HG02884 (cell line): ENCODE measurements around the gene USP17L11.
"Not testable (repeated sequence)": the region's sequence is repeated elsewhere in the genome, so short reads cannot be mapped to it uniquely, and the experiment has no call there.

Source experiments
- ATAC-seq: cut with Tn5 transposase; IDR thresholded peaks from one replicate; pipeline ENCODE4 v1.9.1; 2021; ENCODE audit warnings: mild to moderate bottlenecking, moderate library complexity; ENCODE audit not compliant: unreplicated experiment

Gene USP17L11, protein sequence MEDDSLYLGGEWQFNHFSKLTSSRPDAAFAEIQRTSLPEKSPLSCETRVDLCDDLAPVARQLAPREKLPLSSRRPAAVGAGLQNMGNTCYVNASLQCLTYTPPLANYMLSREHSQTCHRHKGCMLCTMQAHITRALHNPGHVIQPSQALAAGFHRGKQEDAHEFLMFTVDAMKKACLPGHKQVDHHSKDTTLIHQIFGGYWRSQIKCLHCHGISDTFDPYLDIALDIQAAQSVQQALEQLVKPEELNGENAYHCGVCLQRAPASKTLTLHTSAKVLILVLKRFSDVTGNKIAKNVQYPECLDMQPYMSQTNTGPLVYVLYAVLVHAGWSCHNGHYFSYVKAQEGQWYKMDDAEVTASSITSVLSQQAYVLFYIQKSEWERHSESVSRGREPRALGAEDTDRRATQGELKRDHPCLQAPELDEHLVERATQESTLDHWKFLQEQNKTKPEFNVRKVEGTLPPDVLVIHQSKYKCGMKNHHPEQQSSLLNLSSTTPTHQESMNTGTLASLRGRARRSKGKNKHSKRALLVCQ

DNA sequence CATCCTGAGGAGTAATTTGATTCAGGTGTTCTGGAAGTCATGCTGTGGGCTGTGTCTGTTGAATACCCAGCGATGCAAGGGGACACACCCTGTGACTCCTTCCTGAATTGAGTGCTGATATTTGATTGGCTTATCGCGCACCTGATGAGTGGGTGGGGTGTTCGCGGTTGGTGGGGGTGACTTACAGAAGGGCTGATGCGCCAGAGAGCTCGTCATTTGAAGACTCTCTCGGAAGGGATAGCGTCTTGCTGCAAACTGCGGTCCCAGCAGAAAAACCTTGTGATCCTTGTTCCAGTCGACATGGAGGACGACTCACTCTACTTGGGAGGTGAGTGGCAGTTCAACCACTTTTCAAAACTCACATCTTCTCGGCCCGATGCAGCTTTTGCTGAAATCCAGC lies at the start of gene USP17L11:
Gene USP17L11 (plus strand): TSS at position 301 of the 400 bp plus-strand sequence. CDS start 0 bp downstream, at position 301.
- ATAC-seq: not testable (repeated sequence)

GRCh38 chr4:9165990-9166389 lies 49.2 kb upstream of the USP17L11 start:
- not testable (repeated sequence) for ATAC-seq

DNA sequence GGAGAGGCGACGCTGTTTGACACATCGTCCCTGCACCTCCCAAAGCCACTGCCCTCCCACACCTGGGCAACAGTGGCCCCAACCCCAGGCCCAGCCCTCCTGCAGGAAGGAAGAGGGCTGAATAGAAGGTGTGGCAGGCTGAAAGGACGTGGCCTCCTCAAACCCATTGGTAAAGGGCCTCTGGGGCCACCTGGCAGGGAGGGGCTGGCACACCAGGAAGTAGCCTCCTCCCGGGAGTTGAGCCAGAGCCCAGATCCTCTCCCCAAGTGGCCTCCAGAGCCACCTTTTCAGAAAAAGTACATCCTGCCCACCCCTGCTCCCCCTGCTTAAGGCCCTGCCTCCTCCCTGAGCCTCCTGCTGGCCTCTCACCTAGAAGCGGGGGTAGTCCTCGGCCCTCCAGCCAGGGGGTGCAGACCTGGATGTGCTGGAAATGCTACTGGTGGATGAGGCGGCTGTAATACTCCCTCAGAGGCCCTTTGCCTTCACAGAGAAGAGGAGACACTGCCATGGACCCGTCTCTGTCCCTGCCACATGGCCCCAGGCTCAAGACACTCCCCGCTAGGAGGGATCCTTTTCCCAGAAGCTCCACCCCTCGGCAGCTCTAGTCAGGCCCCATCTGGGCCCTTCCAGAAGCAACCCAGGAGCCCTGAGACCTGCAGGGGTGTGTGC lies 45.3 kb upstream of the USP17L11 start, which contains the start of gene FAM90A26:
Gene FAM90A26 (plus strand): TSS at position 619 of the 669 bp plus-strand sequence. CDS start 2,764 bp downstream, outside the sequence.
- not testable (repeated sequence) for ATAC-seq

DNA sequence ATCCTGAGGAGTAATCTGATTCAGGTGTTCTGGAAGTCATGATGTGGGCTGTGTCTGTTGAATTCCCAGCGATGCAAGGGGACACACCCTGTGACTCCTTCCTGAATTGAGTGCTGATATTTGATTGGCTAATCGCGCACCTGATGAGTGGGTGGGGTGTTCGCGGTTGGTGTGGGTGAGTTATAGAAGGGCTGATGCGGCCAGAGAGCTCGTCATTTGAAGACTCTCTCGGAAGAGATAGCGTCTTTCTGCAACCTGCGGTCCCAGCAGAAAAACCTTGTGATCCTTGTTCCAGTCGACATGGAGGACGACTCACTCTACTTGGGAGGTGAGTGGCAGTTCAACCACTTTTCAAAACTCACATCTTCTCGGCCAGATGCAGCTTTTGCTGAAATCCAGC lies 4.8 kb upstream of the USP17L11 start, which contains the start of gene USP17L10:
Gene USP17L10 (plus strand): TSS at position 301 of the 400 bp plus-strand sequence. CDS start 0 bp downstream, at position 301.
- not testable (repeated sequence) for ATAC-seq

- ATAC-seq: not testable (repeated sequence)
Observed at GRCh38 chr4:9214701-9215100, 504 bp upstream of the USP17L11 start.

- not testable (repeated sequence) for ATAC-seq
Observed at GRCh38 chr4:9219852-9220251, 4.6 kb downstream of the USP17L11 start, which contains the start of gene USP17L12. USP17L12 (plus strand) TSS chr4:9220152; CDS start chr4:9220152, 0 bp downstream.

DNA sequence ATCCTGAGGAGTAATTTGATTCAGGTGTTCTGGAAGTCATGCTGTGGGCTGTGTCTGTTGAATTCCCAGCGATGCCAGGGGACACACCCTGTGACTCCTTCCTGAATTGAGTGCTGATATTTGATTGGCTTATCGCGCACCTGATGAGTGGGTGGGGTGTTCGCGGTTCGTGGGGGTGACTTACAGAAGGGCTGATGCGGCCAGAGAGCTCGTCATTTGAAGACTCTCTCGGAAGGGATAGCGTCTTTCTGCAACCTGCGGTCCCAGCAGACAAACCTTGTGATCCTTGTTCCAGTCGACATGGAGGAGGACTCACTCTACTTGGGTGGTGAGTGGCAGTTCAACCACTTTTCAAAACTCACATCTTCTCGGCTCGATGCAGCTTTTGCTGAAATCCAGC lies 9.4 kb downstream of the USP17L11 start, which contains the start of gene USP17L13:
Gene USP17L13 (plus strand): TSS at position 301 of the 400 bp plus-strand sequence. CDS start 0 bp downstream, at position 301.
- ATAC-seq: not testable (repeated sequence)

GRCh38 chr4:9230249-9230648 lies 15.0 kb downstream of the USP17L11 start:
- ATAC-seq: not testable (repeated sequence)

- ATAC-seq: not testable (repeated sequence)
Observed at GRCh38 chr4:9234085-9234484, 18.9 kb downstream of the USP17L11 start, which contains the start of gene USP17L15. USP17L15 (plus strand) TSS chr4:9234385; CDS start chr4:9234385, 0 bp downstream.

DNA sequence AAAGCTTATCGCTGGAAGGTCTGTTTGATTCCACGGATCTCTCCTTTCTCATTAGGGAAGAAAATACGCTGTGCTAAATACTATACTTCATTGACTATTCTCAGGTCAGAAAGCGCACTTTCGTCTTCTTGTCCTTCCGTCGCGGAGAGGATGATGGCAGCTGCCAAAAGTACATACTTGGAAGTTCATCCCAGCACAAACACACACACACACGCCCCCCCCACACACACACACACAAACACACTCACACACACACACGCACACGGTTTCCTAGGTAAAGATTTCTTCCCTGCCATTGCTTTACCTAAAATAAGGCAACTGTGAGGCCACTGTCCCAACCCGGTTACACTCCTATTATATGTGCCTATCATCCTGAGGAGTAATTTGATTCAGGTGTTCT lies 23.3 kb downstream of the USP17L11 start:
- ATAC-seq: not testable (repeated sequence)

DNA sequence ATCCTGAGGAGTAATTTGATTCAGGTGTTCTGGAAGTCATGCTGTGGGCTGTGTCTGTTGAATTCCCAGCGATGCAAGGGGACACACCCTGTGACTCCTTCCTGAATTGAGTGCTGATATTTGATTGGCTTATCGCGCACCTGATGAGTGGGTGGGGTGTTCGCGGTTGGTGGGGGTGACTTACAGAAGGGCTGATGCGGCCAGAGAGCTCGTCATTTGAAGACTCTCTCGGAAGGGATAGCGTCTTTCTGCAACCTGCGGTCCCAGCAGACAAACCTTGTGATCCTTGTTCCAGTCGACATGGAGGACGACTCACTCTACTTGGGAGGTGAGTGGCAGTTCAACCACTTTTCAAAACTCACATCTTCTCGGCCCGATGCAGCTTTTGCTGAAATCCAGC lies 28.4 kb downstream of the USP17L11 start, which contains the start of gene USP17L17:
Gene USP17L17 (plus strand): TSS at position 301 of the 400 bp plus-strand sequence. CDS start 0 bp downstream, at position 301.
- not testable (repeated sequence) for ATAC-seq

DNA sequence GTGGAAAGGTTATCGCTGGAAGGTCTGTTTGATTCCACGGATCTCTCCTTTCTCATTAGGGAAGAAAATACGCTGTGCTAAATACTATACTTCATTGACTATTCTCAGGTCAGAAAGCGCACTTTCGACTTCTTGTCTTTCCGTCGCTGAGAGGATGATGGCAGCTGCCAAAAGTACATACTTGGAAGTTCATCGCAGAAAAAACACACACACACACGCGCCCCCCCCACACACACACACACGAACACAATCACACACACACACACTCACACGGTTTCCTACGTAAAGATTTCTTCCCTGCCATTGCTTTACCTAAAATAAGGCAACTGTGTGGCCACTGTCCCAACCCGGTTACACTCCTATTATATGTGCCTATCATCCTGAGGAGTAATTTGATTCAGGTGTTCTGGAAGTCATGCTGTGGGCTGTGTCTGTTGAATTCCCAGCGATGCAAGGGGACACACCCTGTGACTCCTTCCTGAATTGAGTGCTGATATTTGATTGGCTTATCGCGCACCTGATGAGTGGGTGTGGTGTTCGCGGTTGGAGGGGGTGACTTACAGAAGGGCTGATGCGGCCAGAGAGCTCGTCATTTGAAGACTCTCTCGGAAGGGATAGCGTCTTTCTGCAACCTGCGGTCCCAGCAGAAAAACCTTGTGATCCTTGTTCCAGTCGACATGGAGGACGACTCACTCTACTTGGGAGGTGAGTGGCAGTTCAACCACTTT lies 32.9 kb downstream of the USP17L11 start, which contains the start of gene USP17L18:
Gene USP17L18 (plus strand): TSS at position 678 of the 728 bp plus-strand sequence. CDS start 0 bp downstream, at position 678.
- ATAC-seq: not testable (repeated sequence)

DNA sequence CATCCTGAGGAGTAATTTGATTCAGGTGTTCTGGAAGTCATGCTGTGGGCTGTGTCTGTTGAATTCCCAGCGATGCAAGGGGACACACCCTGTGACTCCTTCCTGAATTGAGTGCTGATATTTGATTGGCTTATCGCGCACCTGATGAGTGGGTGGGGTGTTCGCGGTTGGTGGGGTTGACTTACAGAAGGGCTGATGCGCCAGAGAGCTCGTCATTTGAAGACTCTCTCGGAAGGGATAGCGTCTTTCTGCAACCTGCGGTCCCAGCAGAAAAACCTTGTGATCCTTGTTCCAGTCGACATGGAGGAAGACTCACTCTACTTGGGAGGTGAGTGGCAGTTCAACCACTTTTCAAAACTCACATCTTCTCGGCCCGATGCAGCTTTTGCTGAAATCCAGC lies 37.9 kb downstream of the USP17L11 start, which contains the start of gene USP17L19:
Gene USP17L19 (plus strand): TSS at position 301 of the 400 bp plus-strand sequence. CDS start 0 bp downstream, at position 301.
- ATAC-seq: not testable (repeated sequence)

DNA sequence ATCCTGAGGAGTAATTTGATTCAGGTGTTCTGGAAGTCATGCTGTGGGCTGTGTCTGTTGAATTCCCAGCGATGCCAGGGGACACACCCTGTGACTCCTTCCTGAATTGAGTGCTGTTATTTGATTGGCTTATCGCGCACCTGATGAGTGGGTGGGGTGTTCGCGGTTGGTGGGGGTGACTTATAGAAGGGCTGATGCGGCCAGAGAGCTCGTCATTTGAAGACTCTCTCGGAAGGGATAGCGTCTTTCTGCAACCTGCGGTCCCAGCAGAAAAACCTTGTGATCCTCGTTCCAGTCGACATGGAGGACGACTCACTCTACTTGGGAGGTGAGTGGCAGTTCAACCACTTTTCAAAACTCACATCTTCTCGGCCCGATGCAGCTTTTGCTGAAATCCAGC lies 42.6 kb downstream of the USP17L11 start, which contains the start of gene USP17L20:
Gene USP17L20 (plus strand): TSS at position 301 of the 400 bp plus-strand sequence. CDS start 0 bp downstream, at position 301.
- not testable (repeated sequence) for ATAC-seq

DNA sequence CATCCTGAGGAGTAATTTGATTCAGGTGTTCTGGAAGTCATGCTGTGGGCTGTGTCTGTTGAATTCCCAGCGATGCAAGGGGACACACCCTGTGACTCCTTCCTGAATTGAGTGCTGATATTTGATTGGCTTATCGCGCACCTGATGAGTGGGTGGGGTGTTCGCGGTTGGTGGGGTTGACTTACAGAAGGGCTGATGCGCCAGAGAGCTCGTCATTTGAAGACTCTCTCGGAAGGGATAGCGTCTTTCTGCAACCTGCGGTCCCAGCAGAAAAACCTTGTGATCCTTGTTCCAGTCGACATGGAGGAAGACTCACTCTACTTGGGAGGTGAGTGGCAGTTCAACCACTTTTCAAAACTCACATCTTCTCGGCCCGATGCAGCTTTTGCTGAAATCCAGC lies 47.4 kb downstream of the USP17L11 start, which contains the start of gene USP17L21:
Gene USP17L21 (plus strand): TSS at position 301 of the 400 bp plus-strand sequence. CDS start 0 bp downstream, at position 301.
- ATAC-seq: not testable (repeated sequence)
